Central memory CD4-positive, alpha-beta T cell (primary cell): ENCODE results near the gene AMD1.

Experiments used
- DNase-seq: peaks from one replicate; pipeline ENCODE4 v3.0.0; 2022

AMD1 gene

DNA sequence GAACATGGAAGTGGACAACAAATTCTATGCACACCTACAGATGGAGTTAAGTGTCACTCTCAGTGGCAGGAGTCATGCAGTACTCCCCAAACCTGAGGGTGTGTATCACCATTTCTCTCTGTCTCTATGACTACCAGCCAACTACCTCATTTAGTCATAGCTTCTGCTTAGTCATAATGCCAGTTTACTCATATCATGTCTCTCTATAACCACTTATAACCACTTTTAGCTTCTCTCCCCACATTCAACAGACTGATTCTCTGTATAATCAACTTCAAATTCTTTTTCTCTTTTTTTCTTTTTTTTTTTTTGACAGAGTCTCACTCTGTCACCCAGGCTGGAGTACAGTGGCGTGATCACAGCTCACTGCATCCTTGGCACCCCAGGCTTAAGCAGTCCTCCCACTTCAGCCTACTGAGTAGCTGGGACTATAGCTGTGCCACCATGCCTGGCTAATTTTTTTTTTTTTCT lies 70.1 kb downstream of the AMD1 start:
- DNase-seq = no peak
